H1 (cell line): ENCODE measurements around the gene TOR4A. TPM values are rescaled to one million over a fixed set of nuclear protein-coding genes. Genes with fewer than 3 reads are reported as not detected.

Experiments used
- CHD7 ChIP-seq: fragments of 300-600 bp; sonication (generic); IDR thresholded peaks from 2 replicates; pipeline ENCODE4 v1.7.1; 2012; ENCODE audit warnings: low read length, moderate library complexity, mild to moderate bottlenecking, inconsistent platforms; ENCODE audit not compliant: insufficient replicate concordance
- SIN3A ChIP-seq, 2 experiments: IDR thresholded peaks in 1 of 2; conservative IDR thresholded peaks in 1 of 2; 2 replicates each; pipeline ENCODE4 v1.6.1; 2011 to 2012; ENCODE audit warnings: low read length in 2 of 2, improper control_type of control experiment in 1 of 2, low read depth in 1 of 2, mild to moderate bottlenecking in 1 of 2
- SP1 ChIP-seq: IDR thresholded peaks from 2 replicates; pipeline ENCODE4 v1.6.1; 2011; ENCODE audit warnings: low read depth, low read length
- polyA plus RNA-seq, 7 experiments: library from polyadenylated mRNA; depleted of rRNA in 3 of 7; stranded (reverse) in 5 of 7; unstranded in 2 of 7; fragments of >200 nt in 5 of 7; fragments of 200-250 nt in 2 of 7; gene quantifications; 1 replicate in 5 of 7; 2 replicates in 1 of 7; 4 replicates in 1 of 7; pipeline versions ENCODE4 v1.2.1 to v1.2.3, GENCODE V29; 2011 to 2013; ENCODE audit warnings: missing spikeins in 2 of 7, mixed read lengths in 2 of 7
- total RNA-seq: library from RNA; stranded (reverse); fragmentation: NEBNext Ultra II Directional; extraction: Animal tissue kit (Norgen Biotek cat#: 25700); gene quantifications from 2 replicates; pipeline ENCODE4 v1.2.1, GENCODE V29; 2021

TOR4A gene
- total and polyA plus RNA-seq, 2 of the 8 experiments (the other 6 are each of a cell fraction or from before 2014, with no cell fraction given): 8.4 to 9.3 TPM

DNA sequence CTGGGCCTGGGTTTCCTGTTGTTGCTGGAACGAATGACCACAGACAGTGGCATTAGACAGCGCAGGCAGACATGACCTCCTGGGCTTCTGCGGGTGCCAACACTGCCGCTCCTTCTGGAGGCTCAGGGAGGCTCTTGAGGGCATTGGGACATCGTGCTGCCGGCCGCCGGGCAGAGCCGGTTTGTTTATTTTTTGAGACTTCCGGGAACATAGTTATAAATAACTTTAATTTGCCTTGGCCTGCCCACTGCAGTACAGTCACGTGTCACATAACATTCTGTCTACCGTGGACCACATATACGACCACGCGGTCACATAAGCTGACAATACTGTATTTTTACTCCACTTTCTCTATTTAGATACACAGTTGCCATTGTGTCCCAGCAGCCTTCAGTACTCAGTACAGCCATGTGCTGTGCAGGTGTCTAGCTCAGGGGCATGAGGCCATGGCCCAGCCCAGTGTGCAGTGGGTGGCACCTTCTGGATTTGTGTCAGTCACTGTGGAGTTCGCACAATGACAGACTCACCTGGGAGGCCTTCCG is 8.2 kb upstream of the TOR4A start (continued):
- TF ChIP-seq CHD7 (no peak), SIN3A (conservative IDR thresholded peaks at IDR 0.05 in 1 of 2, IDR thresholded peaks at IDR 0.05 in 1 of 2; ENCODE audit: low read depth in 1 of 2, low read length in 2 of 2) (no peak), SP1 (no peak)
